Mucosa of descending colon (tissue), 3 donors: ENCODE results near the gene POU3F3. TPM values are rescaled to one million over a fixed set of nuclear protein-coding genes. Genes with fewer than 3 reads are reported as not detected.

Experiments
- ATAC-seq: fragments of 200-7000 bp; cut with Tn5 transposase; one replicate; pipeline ENCODE4 v1.9.1; 2020; ENCODE audit warnings: mild to moderate bottlenecking, moderate library complexity
- DNase-seq, 3 donors: peaks; one replicate each; pipeline ENCODE4 v3.0.0-alpha.2; 2020
- H3K36me3 ChIP-seq: fragments of 200-600 bp; one replicate; pipeline ENCODE4 v1.8.0; 2021; ENCODE audit warnings: low read depth, mild to moderate bottlenecking
- H3K4me1 ChIP-seq: fragments of 200-600 bp; one replicate; pipeline ENCODE4 v1.8.0; 2021; ENCODE audit warnings: low read depth, mild to moderate bottlenecking
- H3K4me3 ChIP-seq: fragments of 200-600 bp; one replicate; pipeline ENCODE4 v1.8.0; 2021; ENCODE audit warnings: mild to moderate bottlenecking
- H3K9me3 ChIP-seq: fragments of 200-600 bp; one replicate; pipeline ENCODE4 v1.8.0; 2021; ENCODE audit warnings: mild to moderate bottlenecking
- intact Hi-C, 2 donors: fragments of 100-400 bp; cut with DNase I in 1 of 2; cut with micrococcal nuclease in 1 of 2; formaldehyde crosslinking; loops; one replicate each; pipeline versions ENCODE4 v1.11.0 to v1.11.1; 2022; cut with DNase I, micrococcal nuclease
- total RNA-seq, 3 donors: library from RNA; stranded (reverse); fragmentation: NEBNext Ultra II Directional in 2 of 3; extraction: Animal tissue kit (Norgen Biotek cat#: 25700) in 2 of 3; gene quantifications; one replicate each; pipeline versions ENCODE4 v1.2.1 to v1.2.4, GENCODE V29; 2021 to 2023
- TF ChIP-seq, protein P1 (sequence below): fragments of 200-600 bp; IDR thresholded peaks from one replicate; pipeline ENCODE4 v1.8.0; 2022; ENCODE audit warnings: antibody characterized with exemption, mild to moderate bottlenecking
- donor health status: DM: no; HTN: no; CAD: no; lungs with moderate emphysema.
- donor health status: DM: no; HTN: no; CAD: no.
- donor health status: DM: no; HTN: yes; CAD: no.

The POU3F3 gene
- total RNA-seq, 3 donors from 2014 or later: 0.12 to 1.4 (median 0.14) TPM

DNA sequence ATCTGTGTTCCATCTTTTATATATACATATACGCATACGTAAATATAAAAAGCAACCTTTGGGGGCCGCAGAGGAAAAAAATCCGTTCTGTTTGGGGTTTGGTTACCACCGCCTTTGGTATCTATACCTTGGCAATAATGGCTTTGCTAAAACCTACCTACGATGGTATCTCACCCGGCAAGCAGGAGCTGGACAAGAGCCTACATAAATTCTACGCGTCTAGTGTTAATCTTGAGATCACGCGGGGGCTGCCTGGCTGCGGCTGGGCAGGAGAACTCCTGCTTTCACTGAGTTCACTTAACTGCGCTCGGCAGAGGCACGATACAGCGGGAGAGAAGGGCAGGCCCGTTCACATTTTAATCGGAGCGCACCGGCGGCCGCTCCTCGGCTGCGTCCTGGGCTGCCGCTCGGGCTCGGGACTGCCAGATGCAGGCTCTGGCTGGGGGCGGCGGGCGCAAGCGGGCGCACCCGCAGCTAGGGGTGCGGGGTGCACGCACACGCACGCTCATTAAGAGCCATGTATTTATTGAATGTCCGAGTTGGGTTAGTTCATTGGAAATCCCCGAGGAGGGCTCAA is 1.7 kb upstream of the POU3F3 start:
- TF ChIP-seq, protein P1, sequence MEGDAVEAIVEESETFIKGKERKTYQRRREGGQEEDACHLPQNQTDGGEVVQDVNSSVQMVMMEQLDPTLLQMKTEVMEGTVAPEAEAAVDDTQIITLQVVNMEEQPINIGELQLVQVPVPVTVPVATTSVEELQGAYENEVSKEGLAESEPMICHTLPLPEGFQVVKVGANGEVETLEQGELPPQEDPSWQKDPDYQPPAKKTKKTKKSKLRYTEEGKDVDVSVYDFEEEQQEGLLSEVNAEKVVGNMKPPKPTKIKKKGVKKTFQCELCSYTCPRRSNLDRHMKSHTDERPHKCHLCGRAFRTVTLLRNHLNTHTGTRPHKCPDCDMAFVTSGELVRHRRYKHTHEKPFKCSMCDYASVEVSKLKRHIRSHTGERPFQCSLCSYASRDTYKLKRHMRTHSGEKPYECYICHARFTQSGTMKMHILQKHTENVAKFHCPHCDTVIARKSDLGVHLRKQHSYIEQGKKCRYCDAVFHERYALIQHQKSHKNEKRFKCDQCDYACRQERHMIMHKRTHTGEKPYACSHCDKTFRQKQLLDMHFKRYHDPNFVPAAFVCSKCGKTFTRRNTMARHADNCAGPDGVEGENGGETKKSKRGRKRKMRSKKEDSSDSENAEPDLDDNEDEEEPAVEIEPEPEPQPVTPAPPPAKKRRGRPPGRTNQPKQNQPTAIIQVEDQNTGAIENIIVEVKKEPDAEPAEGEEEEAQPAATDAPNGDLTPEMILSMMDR: no peak
- intact Hi-C loops: no loop called here
- ATAC-seq (no peak), DNase-seq (peak in 2 of 3 donors; percentile 35 to 37)
- peaks cover 27% of the 10 kb centered on the region for H3K4me1 ChIP-seq
- no peak overlapping the region for H3K4me3 ChIP-seq
- no peaks in the 10 kb centered on the region for H3K36me3 ChIP-seq
- no peaks in the 10 kb centered on the region for H3K9me3 ChIP-seq

GRCh38 chr2:104854498-104855220 is 744 bp downstream of the POU3F3 start:
- Histone ChIP-seq H3K36me3 (no peaks in the 10 kb centered on the region), H3K4me3 (no peak overlapping the region), H3K9me3 (no peaks in the 10 kb centered on the region), H3K4me1 (peaks cover 29% of the 10 kb centered on the region)
- intact Hi-C loops: no loop called here
- ATAC-seq: no peak
- no peak for DNase-seq
- TF ChIP-seq, protein P1: no peak

GRCh38 chr2:104855221-104856085 is 1.5 kb downstream of the POU3F3 start:
- DNase-seq: no peak
- peaks cover 28% of the 10 kb centered on the region for H3K4me1 ChIP-seq
- no peak for ATAC-seq
- TF ChIP-seq, protein P1: no peak
- H3K36me3 ChIP-seq: no peaks in the 10 kb centered on the region
- H3K4me3 ChIP-seq: no peak overlapping the region
- intact Hi-C loops: no loop called here
- H3K9me3 ChIP-seq: no peaks in the 10 kb centered on the region

DNA sequence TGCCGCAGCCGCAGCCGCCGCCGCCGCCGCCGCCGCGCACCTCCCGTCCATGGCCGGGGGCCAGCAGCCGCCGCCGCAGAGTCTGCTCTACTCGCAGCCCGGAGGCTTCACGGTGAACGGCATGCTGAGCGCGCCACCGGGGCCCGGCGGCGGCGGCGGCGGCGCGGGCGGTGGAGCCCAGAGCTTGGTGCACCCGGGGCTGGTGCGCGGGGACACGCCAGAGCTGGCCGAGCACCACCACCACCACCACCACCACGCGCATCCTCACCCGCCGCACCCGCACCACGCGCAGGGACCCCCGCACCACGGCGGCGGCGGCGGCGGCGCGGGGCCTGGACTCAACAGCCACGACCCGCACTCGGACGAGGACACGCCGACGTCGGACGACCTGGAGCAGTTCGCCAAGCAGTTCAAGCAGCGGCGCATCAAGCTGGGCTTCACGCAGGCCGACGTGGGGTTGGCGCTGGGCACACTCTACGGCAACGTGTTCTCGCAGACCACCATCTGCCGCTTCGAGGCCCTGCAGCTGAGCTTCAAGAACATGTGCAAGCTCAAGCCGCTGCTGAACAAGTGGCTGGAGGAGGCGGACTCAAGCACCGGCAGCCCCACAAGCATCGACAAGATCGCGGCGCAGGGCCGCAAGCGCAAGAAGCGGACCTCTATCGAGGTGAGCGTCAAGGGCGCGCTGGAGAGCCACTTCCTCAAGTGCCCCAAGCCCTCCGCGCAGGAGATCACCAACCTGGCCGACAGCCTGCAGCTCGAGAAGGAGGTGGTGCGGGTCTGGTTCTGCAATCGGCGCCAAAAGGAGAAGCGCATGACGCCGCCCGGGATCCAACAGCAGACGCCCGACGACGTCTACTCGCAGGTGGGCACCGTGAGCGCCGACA is 2.4 kb downstream of the POU3F3 start:
- DNase-seq: no peak
- intact Hi-C loops: no loop called here
- Histone ChIP-seq H3K4me1 (peaks cover 28% of the 10 kb centered on the region), H3K4me3 (no peak overlapping the region), H3K36me3 (no peaks in the 10 kb centered on the region), H3K9me3 (no peaks in the 10 kb centered on the region)
- ATAC-seq: no peak
- TF ChIP-seq, protein P1: no peak

DNA sequence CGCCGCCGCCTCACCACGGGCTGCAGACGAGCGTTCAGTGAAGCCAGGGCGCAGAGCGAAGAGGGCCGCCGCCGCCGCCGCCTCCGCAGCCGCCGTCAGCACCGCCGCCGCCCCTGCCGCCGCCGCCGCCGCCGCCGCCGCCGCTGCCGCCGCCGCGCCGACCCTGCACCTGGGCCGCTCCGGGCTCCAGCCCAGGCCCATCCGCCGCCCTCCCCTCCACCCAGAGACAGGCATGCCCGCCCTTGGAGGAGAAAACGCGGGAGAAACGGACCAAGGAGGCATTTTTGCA is 3.0 kb downstream of the POU3F3 start:
- intact Hi-C loops: no loop called here
- H3K4me3 ChIP-seq: no peak overlapping the region
- H3K9me3 ChIP-seq: no peaks in the 10 kb centered on the region
- ATAC-seq: no peak
- DNase-seq: no peak
- peaks cover 29% of the 10 kb centered on the region for H3K4me1 ChIP-seq
- no peaks in the 10 kb centered on the region for H3K36me3 ChIP-seq
- TF ChIP-seq, protein P1: no peak
